ENCODE data around the gene PRMT2.
A peak's percentile ranks its signal among the peaks of the same experiment; 100 is the strongest.

The PRMT2 gene

GRCh38 chr21:46635324-46636180 is at the start of gene PRMT2:
Gene PRMT2 (plus strand): TSS chr21:46635674. CDS start chr21:46636952, 1,278 bp downstream.
- DNase-seq (ENCODE audit: low spot score) = peak; percentile 99

GRCh38 chr21:46594276-46594675 is 41.2 kb upstream of the PRMT2 start:
- DNase-seq (ENCODE audit: low spot score) = no peak

GRCh38 chr21:46596201-46596600 is 39.3 kb upstream of the PRMT2 start:
- no peak for DNase-seq (ENCODE audit: low spot score)

- no peak for DNase-seq (ENCODE audit: low spot score)
Measured at GRCh38 chr21:46597031-46597430, 38.4 kb upstream of the PRMT2 start.

GRCh38 chr21:46597896-46598343 is 37.6 kb upstream of the PRMT2 start:
- DNase-seq (ENCODE audit: low spot score) = no peak

GRCh38 chr21:46598581-46599572 is 36.6 kb upstream of the PRMT2 start:
- no peak for DNase-seq (ENCODE audit: low spot score)

GRCh38 chr21:46600305-46600704 is 35.2 kb upstream of the PRMT2 start:
- DNase-seq (ENCODE audit: low spot score) = no peak

- DNase-seq (ENCODE audit: low spot score) = no peak
Measured at GRCh38 chr21:46600978-46601377, 34.5 kb upstream of the PRMT2 start.

- no peak for DNase-seq (ENCODE audit: low spot score)
Measured at GRCh38 chr21:46603228-46603627, 32.2 kb upstream of the PRMT2 start.

GRCh38 chr21:46604329-46604974 is 31.0 kb upstream of the PRMT2 start:
- no peak for DNase-seq (ENCODE audit: low spot score)

GRCh38 chr21:46604975-46605766 is 30.3 kb upstream of the PRMT2 start, which contains the start of gene S100B:
Gene S100B (minus strand): TSS chr21:46605082. CDS start chr21:46602415, 2,667 bp downstream.
- DNase-seq (ENCODE audit: low spot score) = peak; percentile 59

- no peak for DNase-seq (ENCODE audit: low spot score)
Measured at GRCh38 chr21:46605767-46606426, 29.6 kb upstream of the PRMT2 start.

- DNase-seq (ENCODE audit: low spot score) = no peak
Measured at GRCh38 chr21:46606427-46606813, 29.1 kb upstream of the PRMT2 start.

- no peak for DNase-seq (ENCODE audit: low spot score)
Measured at GRCh38 chr21:46607636-46608035, 27.8 kb upstream of the PRMT2 start.

- no peak for DNase-seq (ENCODE audit: low spot score)
Measured at GRCh38 chr21:46608672-46609111, 26.8 kb upstream of the PRMT2 start.

- no peak for DNase-seq (ENCODE audit: low spot score)
Measured at GRCh38 chr21:46610018-46610701, 25.3 kb upstream of the PRMT2 start.

GRCh38 chr21:46613391-46613790 is 22.1 kb upstream of the PRMT2 start:
- DNase-seq (ENCODE audit: low spot score) = no peak

GRCh38 chr21:46616050-46616449 is 19.4 kb upstream of the PRMT2 start:
- no peak for DNase-seq (ENCODE audit: low spot score)

- DNase-seq (ENCODE audit: low spot score) = no peak
Measured at GRCh38 chr21:46616656-46617055, 18.8 kb upstream of the PRMT2 start.
